Effector memory CD8-positive, alpha-beta T cell (primary cell): ENCODE results near the gene FLT3.
"Not testable (repeated sequence)": the region's sequence is repeated elsewhere in the genome, so short reads cannot be mapped to it uniquely, and the experiment has no call there.

Source experiments
- ATAC-seq: fragments of 150-1000 bp; cut with Tn5 transposase; replicated peaks from 2 replicates; pipeline ENCODE4 v1.10.0; 2021; ENCODE audit warnings: mild to moderate bottlenecking, moderate library complexity
- DNase-seq, 3 experiments: peaks; one replicate each; pipeline ENCODE4 v3.0.0; 2021
- H3K27ac Mint-ChIP-seq, 2 donors: one replicate each; pipeline ENCODE4 v1.8.0; 2022; ENCODE audit warnings: mild to moderate bottlenecking in 2 of 2, mixed read lengths in 2 of 2, moderate library complexity in 2 of 2
- H3K27me3 Mint-ChIP-seq, 2 donors: one replicate each; pipeline ENCODE4 v1.8.0; 2022; ENCODE audit warnings: mixed read lengths in 2 of 2
- H3K36me3 Mint-ChIP-seq: one replicate; pipeline ENCODE4 v1.8.0; 2022; ENCODE audit warnings: mild to moderate bottlenecking, moderate library complexity, mixed read lengths; ENCODE audit not compliant: insufficient read depth
- H3K4me1 Mint-ChIP-seq, 2 donors: one replicate each; pipeline ENCODE4 v1.8.0; 2022; ENCODE audit warnings: low read depth in 2 of 2, mixed read lengths in 2 of 2
- H3K4me3 Mint-ChIP-seq, 2 donors: one replicate each; pipeline ENCODE4 v1.8.0; 2022; ENCODE audit warnings: mild to moderate bottlenecking in 2 of 2, mixed read lengths in 2 of 2, moderate library complexity in 2 of 2
- H3K9me3 Mint-ChIP-seq, 2 donors: one replicate each; pipeline ENCODE4 v1.8.0; 2022; ENCODE audit warnings: mixed read lengths in 2 of 2

The FLT3 gene

DNA sequence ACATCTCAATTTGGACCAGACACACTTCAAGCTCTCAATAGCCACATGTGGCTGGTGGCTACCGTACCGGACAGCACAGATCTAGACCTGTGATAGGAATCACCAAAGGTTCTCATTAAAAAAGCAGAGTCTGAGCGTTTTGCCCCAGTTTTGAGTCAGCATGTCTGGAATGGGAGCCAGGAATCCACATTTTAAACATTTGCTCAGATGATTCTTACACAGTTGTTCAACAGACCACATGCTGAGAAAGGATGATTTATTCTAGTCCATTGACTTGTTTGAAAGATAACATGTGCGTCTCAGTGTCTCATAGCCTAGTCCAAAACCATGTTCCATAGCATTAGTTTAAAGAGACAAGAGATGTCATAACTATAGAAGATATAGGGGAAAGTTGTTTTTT lies 53.4 kb downstream of the FLT3 start:
- ATAC-seq (no peak), DNase-seq (no peak)
- no peaks in the 10 kb centered on the region for H3K9me3 Mint-ChIP-seq
- H3K4me1 Mint-ChIP-seq = peaks cover 0 to 6% of the 10 kb centered on the region in 2 donors
- H3K4me3 Mint-ChIP-seq = no peak overlapping the region
- H3K36me3 Mint-ChIP-seq = no peaks in the 10 kb centered on the region
- no peak overlapping the region for H3K27ac Mint-ChIP-seq
- peaks cover 5 to 20% of the 10 kb centered on the region in 2 donors for H3K27me3 Mint-ChIP-seq

DNA sequence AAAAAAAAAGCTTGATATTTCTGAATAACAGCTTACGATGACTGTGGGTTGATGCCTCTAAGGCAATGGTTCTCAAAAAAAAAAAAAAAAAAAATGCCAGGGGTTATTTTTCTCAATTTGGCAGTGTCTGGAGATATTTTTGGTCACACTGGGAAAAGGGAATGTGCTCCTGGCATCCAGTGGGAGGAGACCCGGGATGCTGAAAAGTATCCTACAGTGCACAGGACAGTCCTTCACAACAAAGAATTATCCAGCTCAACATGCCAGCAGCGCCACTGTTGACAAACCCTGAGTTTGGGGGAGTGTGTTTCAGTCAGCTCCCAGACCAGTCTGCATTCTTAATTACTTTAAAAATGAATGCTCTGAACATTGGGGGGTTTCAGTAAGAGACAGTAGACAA lies 54.5 kb downstream of the FLT3 start:
- no peak overlapping the region for H3K27ac Mint-ChIP-seq
- no peak overlapping the region for H3K4me3 Mint-ChIP-seq
- peaks cover 0 to 6% of the 10 kb centered on the region in 2 donors for H3K4me1 Mint-ChIP-seq
- DNase-seq (no peak), ATAC-seq (no peak)
- H3K36me3 Mint-ChIP-seq = no peaks in the 10 kb centered on the region
- no peaks in the 10 kb centered on the region for H3K9me3 Mint-ChIP-seq
- peaks cover 14 to 31% of the 10 kb centered on the region in 2 donors for H3K27me3 Mint-ChIP-seq

DNA sequence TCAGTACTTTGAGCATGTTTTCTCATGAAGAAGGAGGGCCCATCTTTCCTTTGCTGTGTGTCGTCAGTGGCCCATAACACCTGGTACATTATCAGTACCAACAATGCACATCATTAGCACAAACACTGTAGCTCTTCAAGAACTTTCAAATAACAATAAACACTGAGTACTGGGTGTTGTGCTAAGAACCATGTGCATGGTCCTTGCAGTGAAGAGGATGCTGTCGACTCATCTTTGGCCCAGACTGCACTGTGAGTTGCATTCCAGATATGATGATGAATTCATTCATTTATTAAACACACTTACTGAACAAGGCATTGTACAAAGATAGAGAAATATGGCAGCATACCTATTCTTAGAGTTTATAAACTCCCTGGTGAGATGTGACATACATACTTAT lies 55.8 kb downstream of the FLT3 start:
- no peak overlapping the region for H3K27ac Mint-ChIP-seq
- DNase-seq = no peak
- H3K4me1 Mint-ChIP-seq = peaks cover 0 to 6% of the 10 kb centered on the region in 2 donors
- H3K4me3 Mint-ChIP-seq = no peak overlapping the region
- ATAC-seq = no peak
- no peaks in the 10 kb centered on the region for H3K36me3 Mint-ChIP-seq
- peaks cover 19 to 44% of the 10 kb centered on the region in 2 donors for H3K27me3 Mint-ChIP-seq
- no peaks in the 10 kb centered on the region for H3K9me3 Mint-ChIP-seq

DNA sequence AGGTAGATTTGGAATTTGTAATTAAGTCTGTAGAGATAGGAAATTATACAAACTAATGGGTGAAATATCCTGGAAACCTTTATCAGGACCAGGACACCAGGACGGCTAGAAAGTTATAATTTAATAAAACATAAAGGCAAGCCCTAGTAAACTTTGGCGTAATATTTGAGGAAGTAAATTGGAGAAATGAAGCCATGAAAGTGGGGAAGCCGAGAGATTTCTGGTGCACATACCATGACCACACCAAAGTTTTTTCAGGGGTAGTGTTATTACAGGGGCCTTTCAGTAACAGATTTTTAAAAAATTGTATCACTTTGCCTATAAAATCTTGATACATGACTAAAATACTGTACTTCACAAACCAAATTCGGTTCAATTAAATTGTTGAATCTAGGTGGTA lies 57.2 kb downstream of the FLT3 start:
- H3K4me1 Mint-ChIP-seq = no peaks in the 10 kb centered on the region

DNA sequence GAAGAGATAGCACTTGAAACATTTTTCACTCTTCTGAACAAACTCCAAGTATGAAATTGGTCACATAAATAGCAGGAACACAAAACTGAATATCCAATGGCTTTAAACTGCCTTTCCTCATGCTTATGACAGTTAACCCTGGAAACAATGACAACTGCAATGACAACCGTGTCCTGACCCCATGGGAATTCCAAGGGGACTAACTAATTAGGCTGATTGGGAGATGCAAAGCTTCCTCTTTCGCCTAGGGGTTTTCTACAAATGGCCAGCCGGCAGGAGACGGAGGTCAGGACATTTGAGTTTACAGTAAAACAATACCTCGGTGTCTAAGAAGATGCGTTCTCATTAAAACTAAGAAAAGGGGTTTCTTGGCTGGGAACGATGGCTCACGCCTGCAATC lies 58.9 kb downstream of the FLT3 start:
- Mint-ChIP-seq H3K27ac (no peak overlapping the region), H3K9me3 (no peaks in the 10 kb centered on the region), H3K4me3 (no peak overlapping the region), H3K36me3 (no peaks in the 10 kb centered on the region), H3K27me3 (peaks cover 29 to 61% of the 10 kb centered on the region in 2 donors), H3K4me1 (no peaks in the 10 kb centered on the region)
- DNase-seq (no peak), ATAC-seq (no peak)

More for the DNA sequence above, 57.2 kb downstream of the FLT3 start:
- Mint-ChIP-seq H3K27me3 (peaks cover 25 to 55% of the 10 kb centered on the region in 2 donors), H3K4me3 (no peak overlapping the region), H3K9me3 (no peaks in the 10 kb centered on the region), H3K36me3 (no peaks in the 10 kb centered on the region), H3K27ac (no peak overlapping the region)
- ATAC-seq (no peak), DNase-seq (no peak)

DNA sequence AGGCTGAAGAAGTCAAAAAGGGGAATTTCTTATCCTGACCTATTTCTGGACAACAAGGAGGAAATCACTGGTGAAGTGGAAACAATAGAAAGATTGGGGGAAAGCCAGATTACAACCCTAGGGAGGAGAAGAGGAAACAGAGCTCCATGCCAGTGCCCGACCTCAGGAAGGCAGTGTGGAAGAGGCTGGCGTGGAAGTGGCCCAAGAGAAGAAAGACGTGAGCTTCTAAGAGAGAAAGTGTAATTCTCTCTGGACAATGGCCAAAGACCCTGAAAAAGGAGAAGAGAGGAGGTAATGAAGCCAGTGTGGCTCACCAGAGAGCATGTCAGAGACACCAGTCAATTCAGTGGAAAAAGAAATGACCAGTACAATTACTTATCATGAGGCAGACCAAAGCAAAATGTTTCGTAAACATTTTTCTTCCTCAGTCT lies 59.3 kb downstream of the FLT3 start:
- no peak overlapping the region for H3K27ac Mint-ChIP-seq

DNA sequence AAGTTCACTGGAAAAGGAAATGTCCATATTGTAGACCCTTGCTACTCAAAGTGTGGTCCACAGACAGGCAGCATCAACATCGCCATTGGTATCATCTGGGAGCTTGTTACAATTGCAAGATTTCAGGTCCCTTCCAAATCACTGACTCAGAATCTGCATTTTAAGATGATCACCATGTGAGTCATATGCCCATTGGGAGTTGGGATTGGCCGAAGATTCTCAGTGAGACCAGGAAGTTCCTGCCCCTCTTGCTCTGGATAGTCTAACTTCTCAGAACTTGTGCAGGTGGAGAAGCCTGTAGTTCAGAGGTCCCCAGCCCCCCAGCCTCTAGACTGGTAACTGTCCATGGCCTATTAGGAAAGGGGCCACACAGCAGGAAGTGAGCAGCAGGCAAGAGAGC lies 63.0 kb downstream of the FLT3 start:
- Mint-ChIP-seq H3K9me3 (no peaks in the 10 kb centered on the region), H3K36me3 (no peaks in the 10 kb centered on the region), H3K27ac (no peak overlapping the region), H3K27me3 (peaks cover 64 to 75% of the 10 kb centered on the region in 2 donors), H3K4me1 (no peaks in the 10 kb centered on the region), H3K4me3 (no peak overlapping the region)
- ATAC-seq (no peak), DNase-seq (no peak)

More for the DNA sequence above, 59.3 kb downstream of the FLT3 start:
- Mint-ChIP-seq H3K36me3 (no peaks in the 10 kb centered on the region), H3K9me3 (no peaks in the 10 kb centered on the region), H3K27me3 (peaks cover 30 to 61% of the 10 kb centered on the region in 2 donors), H3K4me1 (no peaks in the 10 kb centered on the region), H3K4me3 (no peak overlapping the region)
- ATAC-seq (no peak), DNase-seq (no peak)

DNA sequence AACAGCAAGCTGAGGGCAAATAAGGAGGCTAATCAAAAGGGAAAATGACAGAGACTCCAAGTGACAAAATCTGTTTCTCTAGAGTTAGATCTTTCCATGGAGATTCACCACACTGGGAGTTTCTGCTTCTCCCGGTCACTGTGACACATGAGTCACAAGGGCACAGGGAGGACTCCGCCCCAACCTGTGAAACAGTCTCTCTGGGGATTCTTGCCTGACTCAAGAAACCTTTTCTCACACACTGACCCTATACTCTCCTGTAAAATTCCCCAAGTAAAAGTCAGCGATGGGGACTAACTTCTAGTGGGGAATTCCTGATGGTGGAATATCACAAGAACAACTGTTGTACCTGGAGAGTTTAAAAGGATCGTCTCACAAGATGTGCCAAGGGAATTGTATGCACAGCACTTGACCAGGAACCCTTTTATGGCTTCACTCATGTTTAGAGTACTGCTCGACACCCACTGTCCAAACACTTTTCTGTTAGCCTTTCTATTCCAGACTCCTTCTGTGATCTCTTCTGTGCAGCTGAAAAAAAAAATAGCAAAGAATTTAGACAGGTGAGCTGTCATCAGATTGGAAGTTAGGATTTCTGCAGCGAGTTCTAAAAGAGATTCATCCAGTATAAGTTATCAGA lies 65.1 kb downstream of the FLT3 start:
- Mint-ChIP-seq H3K36me3 (no peaks in the 10 kb centered on the region), H3K27me3 (peaks cover 72 to 77% of the 10 kb centered on the region in 2 donors), H3K27ac (no peak overlapping the region), H3K9me3 (no peaks in the 10 kb centered on the region), H3K4me3 (no peak overlapping the region), H3K4me1 (peaks cover 1 to 5% of the 10 kb centered on the region in 2 donors)
- DNase-seq (no peak), ATAC-seq (no peak)

DNA sequence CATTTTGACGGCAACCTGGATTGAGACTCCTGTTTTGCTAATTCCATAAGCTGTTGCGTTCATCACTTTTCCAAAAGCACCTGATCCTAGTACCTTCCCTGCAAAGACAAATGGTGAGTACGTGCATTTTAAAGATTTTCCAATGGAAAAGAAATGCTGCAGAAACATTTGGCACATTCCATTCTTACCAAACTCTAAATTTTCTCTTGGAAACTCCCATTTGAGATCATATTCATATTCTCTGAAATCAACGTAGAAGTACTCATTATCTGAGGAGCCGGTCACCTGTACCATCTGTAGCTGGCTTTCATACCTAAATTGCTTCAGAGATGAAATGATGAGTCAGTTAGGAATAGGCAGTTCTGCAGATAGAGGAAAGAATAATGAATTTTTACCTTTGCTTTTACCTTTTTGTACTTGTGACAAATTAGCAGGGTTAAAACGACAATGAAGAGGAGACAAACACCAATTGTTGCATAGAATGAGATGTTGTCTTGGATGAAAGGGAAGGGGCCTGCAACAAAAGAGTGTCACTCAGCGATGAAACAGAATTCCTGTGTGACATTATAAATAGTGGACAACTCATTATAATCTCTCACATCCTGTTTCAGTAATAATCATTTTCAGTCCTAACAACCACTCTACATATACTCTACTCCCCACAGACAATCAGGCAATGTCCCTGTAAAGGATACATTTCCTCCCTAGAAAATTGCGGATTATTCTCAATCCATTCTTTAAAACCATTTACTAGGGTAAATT lies 66.3 kb downstream of the FLT3 start:
- ATAC-seq = no peak
- Mint-ChIP-seq H3K27me3 (peaks cover 74 to 78% of the 10 kb centered on the region in 2 donors), H3K9me3 (no peaks in the 10 kb centered on the region), H3K4me1 (peaks cover 1 to 5% of the 10 kb centered on the region in 2 donors), H3K36me3 (no peaks in the 10 kb centered on the region), H3K4me3 (no peak overlapping the region), H3K27ac (no peak overlapping the region)
- no peak for DNase-seq

DNA sequence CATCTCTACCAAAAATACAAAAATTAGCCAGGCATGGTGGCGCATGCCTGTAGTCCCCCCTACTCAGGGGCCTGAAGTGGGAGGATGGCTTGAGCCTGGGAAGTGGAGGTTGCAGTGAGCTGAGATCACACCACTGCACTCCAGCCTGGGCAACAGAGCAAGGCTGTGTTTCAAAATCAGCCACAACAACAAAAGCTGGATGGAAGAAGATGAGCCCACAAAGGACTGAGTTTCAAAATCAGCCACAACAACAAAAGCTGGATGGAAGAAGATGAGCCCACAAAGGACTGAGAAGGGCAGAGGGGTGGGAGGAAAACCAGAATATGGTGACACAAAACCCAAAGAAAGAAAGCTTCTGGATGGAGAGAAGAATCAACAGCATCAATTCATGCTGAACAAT lies 67.9 kb downstream of the FLT3 start:
- H3K4me1 Mint-ChIP-seq, H3K36me3 Mint-ChIP-seq, ATAC-seq, H3K27ac Mint-ChIP-seq, DNase-seq, H3K9me3 Mint-ChIP-seq, H3K4me3 Mint-ChIP-seq: not testable (repeated sequence)
- H3K27me3 Mint-ChIP-seq = peaks cover 63 to 72% of the 10 kb centered on the region in 2 donors

DNA sequence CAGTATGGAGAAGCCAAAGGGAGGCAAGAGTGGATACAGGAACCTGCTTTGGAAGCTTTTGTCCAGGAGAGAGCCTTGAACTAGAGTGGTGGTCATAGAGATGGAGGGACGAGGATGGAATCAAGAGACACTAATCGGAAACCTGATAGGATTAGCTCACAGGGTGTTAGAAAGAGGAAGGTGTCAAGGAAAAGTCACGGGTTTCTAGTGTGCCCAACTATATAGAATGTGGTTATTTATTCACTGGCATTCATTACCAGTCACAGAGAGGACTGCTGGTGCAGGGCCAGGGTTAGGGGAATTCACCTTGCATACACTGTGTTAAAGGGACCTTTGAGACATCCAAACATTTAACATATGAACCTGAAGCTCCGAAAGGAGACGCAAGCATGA lies 68.5 kb downstream of the FLT3 start:
- peaks cover 63 to 72% of the 10 kb centered on the region in 2 donors for H3K27me3 Mint-ChIP-seq
- no peak for ATAC-seq

DNA sequence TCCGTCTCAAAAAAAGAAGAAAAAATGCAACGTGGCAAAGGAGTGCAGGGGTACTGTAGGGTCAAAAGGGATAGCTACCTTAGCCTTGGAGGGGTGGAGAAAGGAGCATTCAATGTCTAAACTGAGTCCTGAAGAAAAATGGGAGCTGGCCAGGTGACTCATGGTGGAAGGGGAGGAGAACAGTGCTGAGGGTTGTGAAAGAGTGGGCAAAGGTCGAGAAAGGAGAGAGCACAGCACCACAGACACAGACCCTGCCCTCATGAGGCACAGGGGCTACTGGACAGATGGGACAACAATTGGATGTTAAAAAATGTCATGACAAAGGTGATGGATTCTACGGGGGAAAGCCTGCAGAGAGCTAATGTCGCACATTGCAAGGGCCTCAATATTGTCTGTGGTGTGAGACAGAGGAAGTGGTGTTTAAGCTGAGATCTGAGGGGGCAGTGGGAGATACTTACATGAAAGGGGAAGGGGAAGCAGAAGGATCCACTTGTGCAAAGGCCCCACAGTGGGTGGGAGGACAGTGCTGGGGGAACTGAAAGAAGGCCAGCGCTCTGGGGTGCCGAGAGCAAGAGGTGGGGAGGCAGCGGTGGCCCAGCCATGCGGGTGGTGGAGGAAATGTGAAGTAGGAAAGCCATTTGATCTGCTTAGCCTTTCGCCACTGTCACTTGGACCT lies 69.0 kb downstream of the FLT3 start:
- Mint-ChIP-seq H3K27me3 (peaks cover 63 to 68% of the 10 kb centered on the region in 2 donors), H3K4me1 (peaks cover 1 to 5% of the 10 kb centered on the region in 2 donors), H3K9me3 (no peaks in the 10 kb centered on the region), H3K4me3 (no peak overlapping the region), H3K36me3 (peaks cover 3% of the 10 kb centered on the region), H3K27ac (no peak overlapping the region)
- peak; percentile 22 for ATAC-seq
- DNase-seq = no peak

More for the DNA sequence above, 68.5 kb downstream of the FLT3 start:
- no peak for DNase-seq
- Mint-ChIP-seq H3K27ac (no peak overlapping the region), H3K9me3 (no peaks in the 10 kb centered on the region), H3K4me3 (no peak overlapping the region), H3K4me1 (peaks cover 1 to 5% of the 10 kb centered on the region in 2 donors), H3K36me3 (peaks cover 3% of the 10 kb centered on the region)

DNA sequence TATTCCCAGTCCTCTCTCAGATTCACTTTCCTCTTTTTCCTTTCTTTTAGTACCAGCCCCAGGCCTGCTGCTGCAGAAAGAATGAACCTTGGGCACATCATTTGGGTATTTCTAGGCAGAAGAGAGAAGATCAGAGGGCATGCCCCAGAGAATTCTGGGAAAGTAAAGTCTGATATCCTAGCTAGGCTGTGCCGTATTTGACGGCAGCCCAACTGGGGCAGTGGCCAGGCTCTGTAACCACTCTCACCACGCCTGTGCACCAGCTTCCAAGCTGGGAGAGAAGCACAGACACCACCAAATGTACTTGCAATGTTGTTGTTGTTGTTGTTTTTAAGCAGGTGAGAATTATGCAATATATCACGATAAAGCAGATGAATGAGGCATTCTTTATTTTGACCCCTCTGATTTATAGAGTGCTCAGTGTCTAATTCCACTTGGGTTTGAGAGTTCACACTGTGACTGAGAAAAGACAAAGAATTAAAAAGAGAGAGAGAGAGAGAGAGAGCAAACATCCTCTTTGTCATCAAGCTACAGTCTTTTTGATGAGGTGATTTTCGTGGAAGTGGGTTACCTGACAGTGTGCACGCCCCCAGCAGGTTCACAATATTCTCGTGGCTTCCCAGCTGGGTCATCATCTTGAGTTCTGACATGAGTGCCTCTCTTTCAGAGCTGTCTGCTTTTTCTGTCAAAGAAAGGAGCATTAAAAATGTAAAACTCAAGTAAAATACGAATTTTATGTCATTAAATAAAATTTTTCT lies 72.6 kb downstream of the FLT3 start:
- Mint-ChIP-seq H3K36me3 (peaks cover 3% of the 10 kb centered on the region), H3K4me1 (peaks cover 1 to 5% of the 10 kb centered on the region in 2 donors), H3K27ac (no peak overlapping the region), H3K27me3 (peaks cover 35 to 48% of the 10 kb centered on the region in 2 donors), H3K9me3 (no peaks in the 10 kb centered on the region), H3K4me3 (no peak overlapping the region)
- no peak for DNase-seq
- no peak for ATAC-seq
